Measurements from ENCODE around the gene FLNB.

The FLNB gene

DNA sequence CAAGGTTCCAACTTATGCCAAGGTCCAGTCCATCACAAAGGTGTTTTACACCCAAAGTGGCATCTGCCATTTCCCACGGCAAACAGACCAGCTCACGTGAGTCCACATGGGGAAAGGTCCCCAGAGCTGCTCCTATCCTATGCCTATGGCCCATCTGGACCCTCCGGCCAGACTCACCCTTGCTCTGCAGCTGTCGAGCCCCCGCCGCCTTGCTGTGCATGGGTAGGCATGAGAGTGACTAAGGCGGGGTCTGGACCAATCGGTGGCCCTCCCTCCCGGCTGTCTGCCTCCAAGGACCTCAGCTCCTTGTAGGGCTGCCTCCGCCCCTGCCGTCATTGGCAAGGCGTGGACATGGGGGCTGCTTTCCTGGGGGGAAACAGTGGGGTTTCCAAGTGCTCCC lies 175.7 kb downstream of the FLNB start:
- POLR2A ChIA-PET, result no interaction called here

DNA sequence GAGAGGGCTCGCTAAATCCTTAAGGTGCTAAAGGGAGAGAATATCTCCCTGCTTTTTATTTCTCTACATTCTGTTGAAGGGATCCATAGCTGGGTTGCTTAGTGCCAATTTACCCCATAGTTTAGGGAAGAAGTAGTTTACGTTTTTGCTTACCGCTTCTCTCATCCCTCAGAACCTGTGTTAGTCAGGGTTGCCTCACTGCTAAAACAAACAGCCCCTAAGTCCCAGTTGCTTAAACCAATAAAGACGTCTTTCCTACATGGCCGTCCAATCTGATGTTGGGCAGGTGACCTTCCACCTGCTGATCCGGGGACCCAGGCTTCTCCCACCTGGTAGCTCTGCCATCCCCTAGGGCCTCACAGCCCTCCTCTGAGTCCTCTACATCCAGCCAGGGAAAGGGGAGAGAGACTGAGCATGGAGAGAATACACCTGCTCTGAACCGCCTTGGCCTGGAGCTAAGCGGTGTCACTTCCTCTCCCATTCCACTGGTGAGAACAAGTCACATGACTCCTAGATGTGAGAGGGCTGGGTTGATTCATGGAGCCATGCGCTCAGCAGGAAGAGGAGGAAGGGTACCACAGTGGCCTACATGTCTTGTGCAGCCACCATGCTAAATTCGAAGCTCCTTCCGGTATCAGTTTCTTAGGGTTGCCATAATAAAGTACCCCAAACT lies 176.2 kb downstream of the FLNB start:
- no peaks in the 10 kb centered on the region for H3K9me3 ChIP-seq (ENCODE audit: control insufficient read depth, insufficient read depth, low read depth, low read length)
- ChIA-PET CTCF (interaction anchor here (0.6 to 1.0 kb wide), 3 partner anchors 57 to 122 kb away, joined by 3 to 4 read pairs (median 3); partner anchors contain the start of genes HTD2 and RPP14), POLR2A (no interaction called here)
- no peaks in the 10 kb centered on the region; the same call in 1 of the 2 replicates for H3K4me1 ChIP-seq (ENCODE audit: control insufficient read depth, insufficient read depth, low read length)
- no peaks in the 10 kb centered on the region for H3K36me3 ChIP-seq (ENCODE audit: control insufficient read depth in 2 of 2, insufficient read depth in 1 of 2, low read length in 2 of 2)
- no peak overlapping the region for H3K27ac ChIP-seq (ENCODE audit: extremely low read depth, low read depth, low read length)
- H3K4me3 ChIP-seq (ENCODE audit: low read depth, low read length), result no peak overlapping the region
- TF ChIP-seq ZNF48 (tag by site-specific recombination; IDR thresholded peaks at IDR 0.05), result no peak
- TF ChIP-seq ZFP37 (tag by site-specific recombination; IDR thresholded peaks at IDR 0.05), result no peak

More for the DNA sequence above, 175.7 kb downstream of the FLNB start:
- no peak overlapping the region for H3K4me3 ChIP-seq (ENCODE audit: low read depth, low read length)
- TF ChIP-seq ZNF514 (tag by site-specific recombination; IDR thresholded peaks at IDR 0.05), result no peak
- no peak for TF ChIP-seq RBAK (tag by site-specific recombination; IDR thresholded peaks at IDR 0.05)
- TF ChIP-seq ZNF140 (tag by site-specific recombination; IDR thresholded peaks at IDR 0.05), result no peak
- TF ChIP-seq ZNF37A (tag by site-specific recombination; IDR thresholded peaks at IDR 0.05), result no peak
- no peak for TF ChIP-seq OVOL3 (tag by site-specific recombination; IDR thresholded peaks at IDR 0.05)
- TF ChIP-seq, protein P1, sequence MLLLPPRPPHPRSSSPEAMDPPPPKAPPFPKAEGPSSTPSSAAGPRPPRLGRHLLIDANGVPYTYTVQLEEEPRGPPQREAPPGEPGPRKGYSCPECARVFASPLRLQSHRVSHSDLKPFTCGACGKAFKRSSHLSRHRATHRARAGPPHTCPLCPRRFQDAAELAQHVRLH (tag by site-specific recombination; IDR thresholded peaks at IDR 0.05), result no peak
- no peak for TF ChIP-seq ZNF530 (tag by site-specific recombination; IDR thresholded peaks at IDR 0.05; ENCODE audit: low read depth)
- TF ChIP-seq ZNF747 (tag by site-specific recombination; IDR thresholded peaks at IDR 0.05), result no peak
- TF ChIP-seq, protein P2, sequence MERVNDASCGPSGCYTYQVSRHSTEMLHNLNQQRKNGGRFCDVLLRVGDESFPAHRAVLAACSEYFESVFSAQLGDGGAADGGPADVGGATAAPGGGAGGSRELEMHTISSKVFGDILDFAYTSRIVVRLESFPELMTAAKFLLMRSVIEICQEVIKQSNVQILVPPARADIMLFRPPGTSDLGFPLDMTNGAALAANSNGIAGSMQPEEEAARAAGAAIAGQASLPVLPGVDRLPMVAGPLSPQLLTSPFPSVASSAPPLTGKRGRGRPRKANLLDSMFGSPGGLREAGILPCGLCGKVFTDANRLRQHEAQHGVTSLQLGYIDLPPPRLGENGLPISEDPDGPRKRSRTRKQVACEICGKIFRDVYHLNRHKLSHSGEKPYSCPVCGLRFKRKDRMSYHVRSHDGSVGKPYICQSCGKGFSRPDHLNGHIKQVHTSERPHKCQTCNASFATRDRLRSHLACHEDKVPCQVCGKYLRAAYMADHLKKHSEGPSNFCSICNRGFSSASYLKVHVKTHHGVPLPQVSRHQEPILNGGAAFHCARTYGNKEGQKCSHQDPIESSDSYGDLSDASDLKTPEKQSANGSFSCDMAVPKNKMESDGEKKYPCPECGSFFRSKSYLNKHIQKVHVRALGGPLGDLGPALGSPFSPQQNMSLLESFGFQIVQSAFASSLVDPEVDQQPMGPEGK (tag by site-specific recombination; IDR thresholded peaks at IDR 0.05), result no peak
- no peak for TF ChIP-seq KLF7 (tag by site-specific recombination; IDR thresholded peaks at IDR 0.05; ENCODE audit: borderline replicate concordance)
- H3K4me1 ChIP-seq (ENCODE audit: control insufficient read depth, insufficient read depth, low read length), result no peaks in the 10 kb centered on the region; the same call in 1 of the 2 replicates
- H3K27ac ChIP-seq (ENCODE audit: extremely low read depth, low read depth, low read length), result no peak overlapping the region
- CTCF ChIA-PET, result interaction anchor here (0.6 to 1.0 kb wide), 3 partner anchors 58 to 122 kb away, joined by 3 to 4 read pairs (median 3); partner anchors contain the start of genes HTD2 and RPP14
- no peaks in the 10 kb centered on the region for H3K9me3 ChIP-seq (ENCODE audit: control insufficient read depth, insufficient read depth, low read depth, low read length)
- no peaks in the 10 kb centered on the region for H3K36me3 ChIP-seq (ENCODE audit: control insufficient read depth in 2 of 2, insufficient read depth in 1 of 2, low read length in 2 of 2)

DNA sequence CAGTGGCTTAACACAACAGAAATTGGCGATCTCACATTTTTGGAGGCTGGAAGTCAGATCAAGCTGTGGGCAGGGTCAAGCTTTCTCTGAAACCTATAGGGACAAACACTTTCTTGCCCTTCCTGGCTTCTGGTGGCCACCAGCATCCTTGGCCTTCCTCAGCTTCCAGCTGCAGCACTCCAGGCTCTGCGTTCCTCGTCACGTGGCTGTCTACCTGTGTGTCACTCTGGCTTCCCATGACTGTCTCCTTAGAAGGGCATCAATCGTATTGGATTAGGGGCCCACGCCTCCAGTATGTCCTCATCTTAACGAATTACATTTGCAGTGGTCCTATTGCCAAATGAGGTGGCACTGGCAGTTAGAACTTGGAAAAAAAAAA lies 176.7 kb downstream of the FLNB start:
- no peaks in the 10 kb centered on the region for H3K36me3 ChIP-seq (ENCODE audit: control insufficient read depth in 2 of 2, insufficient read depth in 1 of 2, low read length in 2 of 2)
- CTCF ChIA-PET, result interaction anchor here (0.6 to 1.0 kb wide), 2 partner anchors 121 to 203 kb away, joined by 3 to 4 read pairs; partner anchors contain the start of genes HTD2 and RPP14
- no peaks in the 10 kb centered on the region for H3K9me3 ChIP-seq (ENCODE audit: control insufficient read depth, insufficient read depth, low read depth, low read length)
- H3K4me1 ChIP-seq (ENCODE audit: control insufficient read depth, insufficient read depth, low read length), result no peaks in the 10 kb centered on the region; the same call in 1 of the 2 replicates
- POLR2A ChIA-PET, result interaction anchor here (1.6 kb wide), 1 partner anchor 121 kb away, joined by 5 read pairs; the partner anchor contains the start of genes HTD2 and RPP14
- H3K27ac ChIP-seq (ENCODE audit: extremely low read depth, low read depth, low read length), result no peak overlapping the region
- H3K4me3 ChIP-seq (ENCODE audit: low read depth, low read length), result no peak overlapping the region
- TF ChIP-seq, protein P3, sequence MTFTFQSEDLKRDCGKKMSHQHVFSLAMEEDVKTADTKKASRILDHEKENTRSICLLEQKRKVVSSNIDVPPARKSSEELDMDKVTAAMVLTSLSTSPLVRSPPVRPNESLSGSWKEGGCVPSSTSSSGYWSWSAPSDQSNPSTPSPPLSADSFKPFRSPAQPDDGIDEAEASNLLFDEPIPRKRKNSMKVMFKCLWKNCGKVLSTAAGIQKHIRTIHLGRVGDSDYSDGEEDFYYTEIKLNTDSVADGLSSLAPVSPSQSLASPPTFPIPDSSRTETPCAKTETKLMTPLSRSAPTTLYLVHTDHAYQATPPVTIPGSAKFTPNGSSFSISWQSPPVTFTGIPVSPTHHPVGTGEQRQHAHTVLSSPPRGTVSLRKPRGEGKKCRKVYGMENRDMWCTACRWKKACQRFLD (tag by site-specific recombination; IDR thresholded peaks at IDR 0.05), result no peak
- TF ChIP-seq KLF1 (tag by site-specific recombination; IDR thresholded peaks at IDR 0.05), result no peak
- TF ChIP-seq SCRT1 (tag by site-specific recombination; IDR thresholded peaks at IDR 0.05; ENCODE audit: borderline replicate concordance), result no peak
- TF ChIP-seq ZNF391 (tag by site-specific recombination; IDR thresholded peaks at IDR 0.05; ENCODE audit: borderline replicate concordance, low read depth), result no peak
- TF ChIP-seq, protein P4, sequence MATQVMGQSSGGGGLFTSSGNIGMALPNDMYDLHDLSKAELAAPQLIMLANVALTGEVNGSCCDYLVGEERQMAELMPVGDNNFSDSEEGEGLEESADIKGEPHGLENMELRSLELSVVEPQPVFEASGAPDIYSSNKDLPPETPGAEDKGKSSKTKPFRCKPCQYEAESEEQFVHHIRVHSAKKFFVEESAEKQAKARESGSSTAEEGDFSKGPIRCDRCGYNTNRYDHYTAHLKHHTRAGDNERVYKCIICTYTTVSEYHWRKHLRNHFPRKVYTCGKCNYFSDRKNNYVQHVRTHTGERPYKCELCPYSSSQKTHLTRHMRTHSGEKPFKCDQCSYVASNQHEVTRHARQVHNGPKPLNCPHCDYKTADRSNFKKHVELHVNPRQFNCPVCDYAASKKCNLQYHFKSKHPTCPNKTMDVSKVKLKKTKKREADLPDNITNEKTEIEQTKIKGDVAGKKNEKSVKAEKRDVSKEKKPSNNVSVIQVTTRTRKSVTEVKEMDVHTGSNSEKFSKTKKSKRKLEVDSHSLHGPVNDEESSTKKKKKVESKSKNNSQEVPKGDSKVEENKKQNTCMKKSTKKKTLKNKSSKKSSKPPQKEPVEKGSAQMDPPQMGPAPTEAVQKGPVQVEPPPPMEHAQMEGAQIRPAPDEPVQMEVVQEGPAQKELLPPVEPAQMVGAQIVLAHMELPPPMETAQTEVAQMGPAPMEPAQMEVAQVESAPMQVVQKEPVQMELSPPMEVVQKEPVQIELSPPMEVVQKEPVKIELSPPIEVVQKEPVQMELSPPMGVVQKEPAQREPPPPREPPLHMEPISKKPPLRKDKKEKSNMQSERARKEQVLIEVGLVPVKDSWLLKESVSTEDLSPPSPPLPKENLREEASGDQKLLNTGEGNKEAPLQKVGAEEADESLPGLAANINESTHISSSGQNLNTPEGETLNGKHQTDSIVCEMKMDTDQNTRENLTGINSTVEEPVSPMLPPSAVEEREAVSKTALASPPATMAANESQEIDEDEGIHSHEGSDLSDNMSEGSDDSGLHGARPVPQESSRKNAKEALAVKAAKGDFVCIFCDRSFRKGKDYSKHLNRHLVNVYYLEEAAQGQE (tag by site-specific recombination; IDR thresholded peaks at IDR 0.05), result no peak
- TF ChIP-seq ZNF600 (tag by site-specific recombination; IDR thresholded peaks at IDR 0.05), result no peak
- TF ChIP-seq BCL11B (tag by site-specific recombination; IDR thresholded peaks at IDR 0.05; ENCODE audit: low read depth), result no peak
- TF ChIP-seq, protein P5, sequence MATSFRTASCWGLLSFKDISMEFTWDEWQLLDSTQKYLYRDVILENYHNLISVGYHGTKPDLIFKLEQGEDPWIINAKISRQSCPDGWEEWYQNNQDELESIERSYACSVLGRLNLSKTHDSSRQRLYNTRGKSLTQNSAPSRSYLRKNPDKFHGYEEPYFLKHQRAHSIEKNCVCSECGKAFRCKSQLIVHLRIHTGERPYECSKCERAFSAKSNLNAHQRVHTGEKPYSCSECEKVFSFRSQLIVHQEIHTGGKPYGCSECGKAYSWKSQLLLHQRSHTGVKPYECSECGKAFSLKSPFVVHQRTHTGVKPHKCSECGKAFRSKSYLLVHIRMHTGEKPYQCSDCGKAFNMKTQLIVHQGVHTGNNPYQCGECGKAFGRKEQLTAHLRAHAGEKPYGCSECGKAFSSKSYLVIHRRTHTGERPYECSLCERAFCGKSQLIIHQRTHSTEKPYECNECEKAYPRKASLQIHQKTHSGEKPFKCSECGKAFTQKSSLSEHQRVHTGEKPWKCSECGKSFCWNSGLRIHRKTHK (tag by site-specific recombination; IDR thresholded peaks at IDR 0.05), result no peak
- TF ChIP-seq ZNF10 (tag by site-specific recombination; IDR thresholded peaks at IDR 0.05), result no peak
- TF ChIP-seq ZEB2 (tag by site-specific recombination; IDR thresholded peaks at IDR 0.05), result no peak
- TF ChIP-seq ZNF394 (tag by site-specific recombination; IDR thresholded peaks at IDR 0.05; ENCODE audit: borderline replicate concordance), result no peak

Measured in HEK293 (cell line).